Esophagus squamous epithelium (tissue), 5 donors: ENCODE data around the gene LAMA5. TPM values are rescaled to one million over a fixed set of nuclear protein-coding genes. Genes with fewer than 3 reads are reported as not detected.
A peak's percentile ranks its signal among the peaks of the same experiment; 100 is the strongest.

Experiments used
- DNase-seq: peaks from one replicate; lab custom pipeline; 2025; lab: John Stamatoyannopoulos, UW
- H3K27ac ChIP-seq, 4 donors: fragments of 200-600 bp; sonication (generic); one replicate each; pipeline ENCODE4 v1.5.1; 2016 to 2019; ENCODE audit warnings: mild to moderate bottlenecking in 1 of 4
- H3K27me3 ChIP-seq, 4 donors: fragments of 200-600 bp; sonication (generic); 1 replicate in 3 of 4; 2 replicates in 1 of 4; pipeline versions ENCODE4 v1.5.1 to v1.6.0; 2017 to 2021; ENCODE audit warnings: antibody characterized with exemption in 1 of 4
- H3K36me3 ChIP-seq, 3 donors: fragments of 200-600 bp; sonication (generic); one replicate each; pipeline ENCODE4 v1.5.1; 2016 to 2019
- H3K4me1 ChIP-seq, 3 donors: fragments of 200-600 bp; sonication (generic); one replicate each; pipeline ENCODE4 v1.5.1; 2017 to 2019
- H3K4me3 ChIP-seq, 4 donors: fragments of 200-600 bp; sonication (generic); 1 replicate in 3 of 4; 2 replicates in 1 of 4; pipeline ENCODE4 v1.5.1; 2016 to 2019; ENCODE audit warnings: mild to moderate bottlenecking in 2 of 4, moderate library complexity in 1 of 4
- H3K9me3 ChIP-seq, 3 donors: fragments of 200-600 bp; sonication (generic); one replicate each; pipeline ENCODE4 v1.5.1; 2016 to 2019
- CTCF ChIP-seq, 6 experiments: fragments of 450-650 bp in 4 of 6; fragments of 200-600 bp in 2 of 6; sonication (generic) in 2 of 6; IDR thresholded peaks; one replicate each; pipeline ENCODE4 v1.5.1; 2016 to 2019; ENCODE audit warnings: antibody characterized with exemption in 6 of 6, mild to moderate bottlenecking in 4 of 6, moderate library complexity in 4 of 6
- POLR2A ChIP-seq, 4 donors: fragments of 450-650 bp; IDR thresholded peaks; one replicate each; pipeline ENCODE4 v1.6.1; 2017; ENCODE audit warnings: antibody characterized with exemption in 4 of 4, mild to moderate bottlenecking in 4 of 4, moderate library complexity in 3 of 4
- WGBS, 2 donors: methylation state at CpG; one replicate each; pipeline ENCODE4 v1.1.5; 2018; 5-methylcytosine and 5-hydroxymethylcytosine counted together
- intact Hi-C: fragments of 100-400 bp; cut with DNase I; formaldehyde crosslinking; loops from one replicate; pipeline ENCODE4 v1.15.0; 2022
- total RNA-seq, 4 donors: library from RNA; depleted of rRNA; stranded (reverse); fragments of >200 nt; gene quantifications; one replicate each; pipeline ENCODE4 v1.1.0, GENCODE V29; 2016
- donor health status: DM: yes; HTN: yes; CAD: no.

Gene LAMA5
- total RNA-seq, 4 donors from 2014 or later = 60.4 to 127 (median 98.9) TPM

GRCh38 chr20:62288535-62289105 lies 78.5 kb downstream of the LAMA5 start:
- H3K27ac ChIP-seq = no peak overlapping the region
- no peak for DNase-seq
- TF ChIP-seq CTCF (IDR thresholded peaks at IDR 0.05) = no peak
- no peak for TF ChIP-seq POLR2A (IDR thresholded peaks at IDR 0.05)
- H3K9me3 ChIP-seq = no peaks in the 10 kb centered on the region
- WGBS, 2 donors = 87 to 90% methylated on average over 15 of the region's 15 CpGs
- intact Hi-C loops = no loop called here
- H3K4me3 ChIP-seq = no peak overlapping the region
- H3K4me1 ChIP-seq = peaks cover 0 to 18% (median 8%) of the 10 kb centered on the region in 3 donors
- H3K36me3 ChIP-seq = peaks cover 12 to 100% (median 36%) of the 10 kb centered on the region in 3 donors
- H3K27me3 ChIP-seq = no peaks in the 10 kb centered on the region

- no peak for DNase-seq
- intact Hi-C loops = no loop called here
These were observed 79.2 kb downstream of the LAMA5 start for GRCh38 chr20:62287759-62288534.

GRCh38 chr20:62287129-62287528 lies 80.0 kb downstream of the LAMA5 start:
- H3K4me3 ChIP-seq = no peak overlapping the region
- WGBS, 2 donors = 83 to 94% methylated on average over 6 of the region's 6 CpGs
- DNase-seq = no peak
- H3K9me3 ChIP-seq = no peaks in the 10 kb centered on the region
- H3K27me3 ChIP-seq = no peaks in the 10 kb centered on the region
- peaks cover 0 to 18% (median 8%) of the 10 kb centered on the region in 3 donors for H3K4me1 ChIP-seq
- intact Hi-C loops = no loop called here
- peaks cover 14 to 100% (median 29%) of the 10 kb centered on the region in 3 donors for H3K36me3 ChIP-seq
- TF ChIP-seq POLR2A (IDR thresholded peaks at IDR 0.05) (no peak), CTCF (IDR thresholded peaks at IDR 0.05) (no peak)
- no peak overlapping the region for H3K27ac ChIP-seq

More at GRCh38 chr20:62287759-62288534, 79.2 kb downstream of the LAMA5 start:
- H3K4me3 ChIP-seq = no peak overlapping the region
- H3K36me3 ChIP-seq = peaks cover 12 to 100% (median 31%) of the 10 kb centered on the region in 3 donors
- no peaks in the 10 kb centered on the region for H3K27me3 ChIP-seq
- TF ChIP-seq CTCF (IDR thresholded peaks at IDR 0.05) = no peak
- TF ChIP-seq POLR2A (IDR thresholded peaks at IDR 0.05) = no peak
- peak overlapping the region in 1 of 4 donors; percentile 29 for H3K27ac ChIP-seq
- H3K9me3 ChIP-seq = no peaks in the 10 kb centered on the region
- WGBS, 2 donors = 75 to 81% methylated on average over 6 to 9 of the region's 12 CpGs
- H3K4me1 ChIP-seq = peaks cover 0 to 18% (median 8%) of the 10 kb centered on the region in 3 donors

- DNase-seq = no peak
- Histone ChIP-seq H3K4me1 (peaks cover 0 to 18% (median 8%) of the 10 kb centered on the region in 3 donors), H3K27me3 (no peaks in the 10 kb centered on the region), H3K27ac (peak overlapping the region in 3 of 4 donors; percentile 27 to 60 (median 39)), H3K36me3 (peaks cover 19 to 100% (median 29%) of the 10 kb centered on the region in 3 donors), H3K9me3 (no peaks in the 10 kb centered on the region), H3K4me3 (no peak overlapping the region)
- intact Hi-C loops = no loop called here
- WGBS, 2 donors = 81 to 87% methylated on average over 14 to 21 of the region's 25 CpGs
- TF ChIP-seq CTCF (IDR thresholded peaks at IDR 0.05) (no peak), POLR2A (IDR thresholded peaks at IDR 0.05) (no peak)
These were observed 80.5 kb downstream of the LAMA5 start for GRCh38 chr20:62286493-62287064.
